Stimulated activated CD4-positive, alpha-beta T cell treated with anti-CD3 and anti-CD28 coated beads, Interleukin-1b, Interleukin-23, amount 100 ng/mL, for 24 hours (primary cell): ENCODE measurements around the gene TMEM131.
"Not testable (repeated sequence)": the region's sequence is repeated elsewhere in the genome, so short reads cannot be mapped to it uniquely, and the experiment has no call there.

Experiments
- DNase-seq, 4 experiments: peaks; one replicate each; pipeline ENCODE4 v3.0.0-alpha.2; 2020; ENCODE audit warnings: low read depth in 4 of 4, low spot score in 1 of 4

TMEM131 gene

DNA sequence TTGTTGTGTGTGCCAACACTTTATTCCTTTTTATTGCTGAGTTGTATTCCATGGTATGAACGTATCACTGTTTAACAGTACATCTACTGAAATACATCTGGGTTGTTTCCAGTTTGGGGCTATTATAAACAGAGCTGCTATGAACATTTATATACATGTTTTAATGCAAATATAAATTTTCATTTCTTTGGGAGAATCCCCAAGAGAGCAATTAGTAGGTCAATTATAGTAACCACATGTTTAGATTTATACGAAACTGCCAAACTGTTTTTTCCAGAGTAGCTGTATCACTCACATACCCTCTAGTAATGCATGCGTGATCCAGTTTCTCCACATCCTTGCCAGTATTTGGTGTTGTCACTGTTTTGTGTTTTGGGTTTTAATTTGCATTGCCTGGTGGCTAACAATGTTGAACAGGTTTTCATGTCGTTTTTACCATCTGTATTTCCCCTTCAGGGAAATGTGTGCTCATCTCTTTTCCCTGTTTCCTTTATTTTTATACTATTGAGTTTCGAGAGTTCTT is 81.0 kb downstream of the TMEM131 start:
- DNase-seq, result no peak

DNA sequence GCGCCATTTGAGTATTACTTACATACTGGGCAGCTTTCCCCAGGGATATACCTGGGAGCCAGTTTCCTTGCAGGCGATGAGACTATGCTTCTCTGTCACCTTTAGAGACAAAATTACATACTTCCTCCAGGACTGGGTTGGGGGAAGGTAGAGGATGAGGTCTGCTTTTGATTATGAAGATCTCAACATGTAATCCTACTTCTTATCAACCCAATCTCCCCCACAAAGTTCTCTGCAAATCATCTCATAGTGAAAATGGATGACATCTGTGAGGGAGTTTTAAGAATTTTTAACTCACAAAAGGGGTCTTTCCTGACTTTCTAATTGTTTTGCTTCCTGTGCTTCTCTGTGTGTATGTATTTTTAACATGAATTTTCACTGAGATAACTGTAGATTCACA is 81.9 kb downstream of the TMEM131 start:
- no peak for DNase-seq

- no peak for DNase-seq
These were observed 83.7 kb downstream of the TMEM131 start for GRCh38 chr2:97911922-97912575.

GRCh38 chr2:97911206-97911921 is 84.4 kb downstream of the TMEM131 start:
- no peak for DNase-seq

DNA sequence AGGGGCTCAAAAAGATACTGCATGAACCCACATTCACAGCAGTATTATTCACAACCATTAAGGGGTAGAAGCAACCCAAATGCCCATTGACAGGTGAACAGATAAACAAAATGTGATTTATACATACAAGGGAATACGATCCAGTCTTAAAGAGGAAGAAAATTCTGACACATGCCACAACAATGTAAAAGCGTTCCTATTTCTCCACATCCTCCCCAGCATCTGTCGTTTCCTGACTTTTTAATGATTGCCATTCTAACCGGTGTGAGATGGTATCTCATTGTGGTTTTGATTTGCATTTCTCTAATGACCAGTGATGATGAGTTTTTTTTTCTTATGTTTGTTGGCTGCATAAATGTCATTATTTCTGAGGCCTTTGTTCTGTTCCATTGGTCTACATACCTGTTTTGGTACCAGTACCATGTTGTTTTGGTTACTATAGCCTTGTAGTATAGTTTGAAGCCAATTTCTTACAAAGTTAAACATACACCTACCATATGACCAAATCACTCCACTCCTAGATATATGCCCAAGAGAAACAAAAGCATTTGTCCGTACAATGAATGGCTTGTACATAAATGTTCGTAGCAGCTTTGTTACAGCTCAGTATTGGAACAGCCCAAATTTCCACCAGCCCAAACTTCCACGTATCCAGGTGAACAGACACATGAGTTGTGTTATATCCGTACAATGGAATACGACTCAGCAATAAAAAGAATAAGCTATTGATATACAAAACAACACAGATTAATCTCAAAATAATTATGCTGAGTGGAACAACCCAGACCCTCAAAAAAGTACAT is 85.1 kb downstream of the TMEM131 start:
- no peak for DNase-seq

DNA sequence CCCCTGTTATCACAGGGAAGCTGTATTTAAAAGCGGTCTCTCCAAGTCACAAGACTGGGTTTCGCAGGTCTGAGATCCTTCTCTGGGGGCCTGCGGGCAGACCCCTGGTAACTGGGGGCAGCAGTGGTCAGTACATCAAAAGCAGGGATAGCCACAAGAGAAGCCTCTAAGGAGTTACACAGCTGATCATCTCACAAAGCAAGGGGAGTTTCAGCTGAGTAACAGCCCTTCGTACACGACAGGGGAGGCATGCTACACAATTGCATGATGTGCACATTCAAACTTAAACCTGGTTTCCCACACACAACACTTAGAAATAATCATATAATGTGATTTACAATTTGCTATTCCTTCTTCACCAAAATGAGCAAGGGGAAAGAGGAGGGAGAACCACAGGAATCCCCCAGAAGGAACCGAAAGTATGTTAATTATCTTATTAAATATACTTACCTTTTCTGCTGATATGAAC is 87.5 kb downstream of the TMEM131 start:
- no peak for DNase-seq

DNA sequence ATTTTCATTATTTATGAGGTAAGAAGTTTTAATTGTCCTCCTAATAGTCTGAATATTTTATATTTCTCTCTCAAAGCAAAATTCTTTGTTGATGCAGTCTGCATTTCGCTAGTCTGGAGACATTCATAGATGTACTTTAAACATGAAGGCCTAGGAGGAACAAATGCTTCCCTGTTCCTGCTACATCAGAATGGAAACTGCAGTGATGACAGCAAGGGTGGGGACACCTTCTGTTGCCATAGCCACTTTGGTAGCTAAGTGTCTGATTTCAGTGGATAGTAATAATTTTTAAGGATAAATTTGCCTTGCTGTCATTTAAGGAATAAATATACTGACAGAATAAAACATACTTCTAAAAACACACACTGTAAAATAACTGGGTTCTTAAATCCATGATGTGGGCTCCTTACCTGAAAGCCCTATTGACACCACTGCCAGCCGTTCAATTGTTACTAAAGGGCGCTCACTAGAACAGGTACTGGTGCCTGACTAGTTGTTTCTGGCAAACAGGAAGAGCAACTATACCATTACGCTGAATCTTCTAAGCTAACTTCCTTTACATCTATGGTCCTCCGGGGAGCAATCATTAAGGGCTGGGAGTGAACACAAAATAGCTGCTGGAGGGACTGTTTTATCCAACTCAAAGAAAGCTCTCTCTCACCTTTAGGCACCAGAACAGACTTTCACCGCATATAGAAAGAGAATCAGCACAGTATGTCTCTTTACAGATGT is 88.2 kb downstream of the TMEM131 start:
- DNase-seq, result no peak

DNA sequence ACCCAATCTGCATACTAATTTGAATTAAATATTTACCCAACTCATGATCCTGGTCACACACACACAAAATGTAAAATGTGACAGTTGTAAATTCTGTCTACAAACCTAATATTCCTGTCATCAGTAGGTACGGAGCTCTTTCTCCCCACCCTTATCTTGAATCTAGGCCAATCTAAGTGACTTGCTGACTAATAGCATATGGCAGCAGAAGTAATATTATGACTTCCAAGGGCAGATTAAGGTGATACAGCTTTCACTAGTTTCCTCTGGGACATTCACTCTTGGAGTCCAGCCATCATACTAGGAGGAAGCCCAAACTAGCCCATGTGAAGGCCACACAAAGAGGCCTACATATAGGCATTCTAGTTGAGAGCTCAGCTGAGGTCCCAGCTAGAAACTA is 89.4 kb downstream of the TMEM131 start:
- no peak for DNase-seq

DNA sequence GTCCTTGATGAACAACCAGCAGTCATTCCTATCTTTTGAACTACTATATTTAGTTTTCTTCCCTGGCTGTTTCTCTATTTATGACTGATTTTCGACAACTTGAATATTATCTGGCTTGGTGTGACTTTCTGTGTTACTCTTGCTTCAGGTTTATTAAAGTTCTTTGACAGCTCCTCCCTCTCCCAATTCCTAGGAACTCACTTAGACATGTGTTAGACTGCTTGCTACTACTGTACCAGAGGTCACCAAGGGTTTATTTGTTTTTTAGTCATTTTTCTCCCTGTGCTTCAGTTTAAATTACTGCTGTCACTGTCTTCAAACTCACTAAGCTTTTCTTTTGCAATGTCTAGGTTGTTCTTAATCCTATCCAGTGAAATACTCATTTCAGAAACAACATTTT is 90.5 kb downstream of the TMEM131 start:
- DNase-seq, result no peak

DNA sequence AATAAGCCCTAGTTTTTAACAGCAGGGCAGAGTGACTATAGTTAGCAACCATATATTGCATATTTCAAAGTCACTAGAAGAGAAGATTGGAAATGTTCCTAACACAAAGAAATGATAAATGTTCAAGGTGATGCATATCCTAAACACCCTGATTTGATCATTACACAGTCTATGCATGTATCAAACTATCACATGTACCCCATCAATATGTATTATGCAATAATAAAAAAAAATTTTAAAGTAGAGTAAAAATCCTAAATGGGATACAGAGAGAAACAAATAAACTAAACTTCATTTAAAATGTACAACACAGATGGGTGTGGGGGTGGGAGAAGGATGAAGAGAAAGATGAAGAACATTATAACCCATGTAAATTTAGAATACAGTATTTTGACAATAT is 93.9 kb downstream of the TMEM131 start:
- DNase-seq, result no peak

- no peak for DNase-seq
These were observed 94.9 kb downstream of the TMEM131 start for GRCh38 chr2:97900806-97901205.

GRCh38 chr2:97893042-97893441 is 102.7 kb downstream of the TMEM131 start:
- not testable (repeated sequence) for DNase-seq

GRCh38 chr2:97891611-97892010 is 104.1 kb downstream of the TMEM131 start:
- DNase-seq, result no peak

GRCh38 chr2:97889156-97889555 is 106.6 kb downstream of the TMEM131 start:
- no peak for DNase-seq

DNA sequence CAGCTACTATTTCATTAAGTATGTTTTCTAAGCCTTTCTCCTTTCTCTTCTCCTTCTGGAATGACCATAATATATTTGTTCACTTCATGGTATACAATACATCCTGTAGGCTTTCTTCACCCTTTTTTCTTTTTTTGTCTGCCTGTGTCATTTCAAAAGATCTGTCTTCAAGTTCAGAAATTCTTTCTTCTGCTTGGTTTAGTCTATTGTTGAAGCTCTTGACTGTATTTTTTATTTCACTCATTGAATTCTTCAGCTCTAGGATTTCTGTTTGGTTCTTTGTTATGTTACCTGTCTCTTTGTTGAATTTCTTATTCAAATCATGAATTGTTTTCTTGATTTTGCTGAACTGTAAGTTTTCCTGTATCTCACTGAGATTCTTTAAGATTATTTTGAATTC is 109.9 kb downstream of the TMEM131 start:
- no peak for DNase-seq

- no peak for DNase-seq
These were observed 115.4 kb downstream of the TMEM131 start for GRCh38 chr2:97880334-97880733.

DNA sequence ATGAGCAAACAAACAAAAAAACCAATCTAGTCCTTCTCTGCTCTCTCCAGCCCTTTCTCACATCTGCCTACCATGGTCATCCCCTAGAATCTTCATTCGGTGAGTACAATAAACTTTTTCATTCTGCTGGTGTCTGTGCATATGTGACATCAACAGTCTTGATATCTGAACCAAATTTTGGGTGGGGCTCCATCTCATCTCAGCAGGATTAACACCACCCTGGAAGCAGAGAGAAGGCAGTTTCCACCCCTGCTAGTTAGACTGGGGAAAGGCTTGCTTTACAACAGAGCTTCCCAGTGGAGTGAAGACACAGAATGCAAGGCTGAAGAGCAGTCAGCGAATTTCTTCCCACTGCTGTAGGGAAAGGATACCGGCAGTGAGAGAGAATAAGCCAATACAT is 116.9 kb downstream of the TMEM131 start:
- DNase-seq, result no peak

- DNase-seq, result not testable (repeated sequence)
These were observed 117.4 kb downstream of the TMEM131 start for GRCh38 chr2:97878317-97878716.

- no peak for DNase-seq
These were observed 124.5 kb downstream of the TMEM131 start for GRCh38 chr2:97871096-97871780.

DNA sequence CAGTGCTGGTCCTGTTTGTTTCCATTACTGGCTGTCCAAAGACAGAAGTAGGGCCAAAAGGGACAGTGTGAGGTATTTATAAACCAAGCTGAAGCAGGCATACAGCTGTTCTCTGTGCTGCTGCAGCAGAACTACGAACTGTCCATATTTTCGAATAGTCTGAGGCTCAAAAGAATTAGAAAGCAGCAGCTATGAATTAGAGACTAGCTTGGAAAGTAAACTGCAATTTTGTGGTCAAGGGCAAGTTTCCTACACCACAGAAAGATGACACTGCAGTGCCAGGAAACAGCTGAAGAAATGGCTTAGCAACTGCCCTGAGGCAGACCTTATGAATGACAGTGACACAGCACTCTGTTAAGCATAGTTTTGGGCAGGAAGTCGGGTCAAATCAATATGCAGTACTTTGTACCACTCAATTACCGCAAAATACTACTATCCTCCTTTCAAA is 125.3 kb downstream of the TMEM131 start:
- DNase-seq, result peak in 1 of 4 experiments; percentile 13
